NB4 (cell line): ENCODE measurements around the gene CGB1.

Experiments
- CTCF ChIP-seq: IDR thresholded peaks from one replicate; pipeline ENCODE4 v1.5.1; 2012; ENCODE audit warnings: low read depth, low read length
- MAX ChIP-seq: IDR thresholded peaks from 2 replicates; pipeline ENCODE4 v1.6.1; 2011; ENCODE audit warnings: low read depth, low read length
- MYC ChIP-seq: IDR thresholded peaks from 2 replicates; pipeline ENCODE4 v1.6.1; 2011; ENCODE audit warnings: low read depth, low read length
- POLR2A ChIP-seq: IDR thresholded peaks from 2 replicates; pipeline ENCODE4 v1.6.1; 2011; ENCODE audit warnings: mild to moderate bottlenecking; ENCODE audit not compliant: insufficient read length; ENCODE audit errors: extremely low read depth

- no peak for TF ChIP-seq POLR2A
- TF ChIP-seq CTCF: no peak
- TF ChIP-seq MAX: no peak
- TF ChIP-seq MYC: no peak
Observed at GRCh38 chr19:48986211-48986610, 50.5 kb downstream of the CGB1 start.
